Measurements from ENCODE around the gene SYT1. TPM values are rescaled to one million over a fixed set of nuclear protein-coding genes. Genes with fewer than 3 reads are reported as not detected.

The SYT1 gene
- total and polyA plus RNA-seq, 8 donors, result under 0.01 to 11.4 (median 0.88) TPM

DNA sequence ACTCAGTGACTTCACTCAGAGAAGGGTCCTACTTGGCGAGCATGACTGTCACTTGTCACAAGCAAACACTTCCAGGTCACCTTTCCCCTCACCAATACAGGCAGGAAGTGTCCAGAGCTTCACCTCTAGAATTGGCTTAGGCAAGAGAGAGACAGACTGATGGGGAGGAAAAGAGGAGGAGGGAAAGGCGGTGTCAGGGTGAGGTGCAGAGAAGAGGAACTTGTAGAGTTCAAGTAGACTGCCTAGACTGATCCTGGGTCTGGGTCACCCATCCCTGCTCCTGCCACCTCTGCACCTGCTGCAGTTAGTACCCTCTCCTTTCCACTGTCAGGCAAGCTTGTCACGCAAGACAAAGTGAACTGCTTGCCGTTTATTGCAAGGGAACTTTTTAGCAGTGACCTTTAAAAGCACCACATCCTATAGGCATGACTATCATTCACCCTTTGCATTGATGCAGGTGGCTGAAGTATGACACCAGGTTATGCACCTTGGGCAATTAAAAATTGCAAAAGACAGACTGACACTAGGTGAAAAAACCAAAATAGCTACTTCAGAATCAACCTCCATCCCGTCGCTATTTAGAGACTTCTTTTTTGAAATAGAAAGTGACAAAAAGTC lies 292.4 kb downstream of the SYT1 start:
- Histone ChIP-seq H3K36me3 (no peaks in the 10 kb centered on the region), H3K27me3 (no peaks in the 10 kb centered on the region), H3K27ac (no peak overlapping the region), H3K4me1 (no peaks in the 10 kb centered on the region), H3K4me3 (no peak overlapping the region), H3K9me3 (no peaks in the 10 kb centered on the region)
- 63 to 74% (median 71%) methylated on average over 6 of the region's 6 CpGs for WGBS, 5 donors
- TF ChIP-seq POLR2AphosphoS5 (IDR thresholded peaks at IDR 0.05) (no peak), POLR2A (IDR thresholded peaks at IDR 0.05) (no peak), EP300 (IDR thresholded peaks at IDR 0.05) (no peak)
- TF ChIP-seq, protein P1, sequence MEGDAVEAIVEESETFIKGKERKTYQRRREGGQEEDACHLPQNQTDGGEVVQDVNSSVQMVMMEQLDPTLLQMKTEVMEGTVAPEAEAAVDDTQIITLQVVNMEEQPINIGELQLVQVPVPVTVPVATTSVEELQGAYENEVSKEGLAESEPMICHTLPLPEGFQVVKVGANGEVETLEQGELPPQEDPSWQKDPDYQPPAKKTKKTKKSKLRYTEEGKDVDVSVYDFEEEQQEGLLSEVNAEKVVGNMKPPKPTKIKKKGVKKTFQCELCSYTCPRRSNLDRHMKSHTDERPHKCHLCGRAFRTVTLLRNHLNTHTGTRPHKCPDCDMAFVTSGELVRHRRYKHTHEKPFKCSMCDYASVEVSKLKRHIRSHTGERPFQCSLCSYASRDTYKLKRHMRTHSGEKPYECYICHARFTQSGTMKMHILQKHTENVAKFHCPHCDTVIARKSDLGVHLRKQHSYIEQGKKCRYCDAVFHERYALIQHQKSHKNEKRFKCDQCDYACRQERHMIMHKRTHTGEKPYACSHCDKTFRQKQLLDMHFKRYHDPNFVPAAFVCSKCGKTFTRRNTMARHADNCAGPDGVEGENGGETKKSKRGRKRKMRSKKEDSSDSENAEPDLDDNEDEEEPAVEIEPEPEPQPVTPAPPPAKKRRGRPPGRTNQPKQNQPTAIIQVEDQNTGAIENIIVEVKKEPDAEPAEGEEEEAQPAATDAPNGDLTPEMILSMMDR (IDR thresholded peaks at IDR 0.05), result no peak
- intact Hi-C loops (cut with DNase I; ENCODE audit: low total_unique reads), result no loop called here
- DNase-seq, result no peak

GRCh38 chr12:79161249-79161934 lies 296.8 kb downstream of the SYT1 start:
- WGBS, 5 donors, result 20 to 63% (median 47%) methylated on average over 1 of the region's 1 CpG
- Histone ChIP-seq H3K27ac (no peak overlapping the region), H3K4me1 (no peaks in the 10 kb centered on the region), H3K9me3 (no peaks in the 10 kb centered on the region), H3K27me3 (no peaks in the 10 kb centered on the region), H3K36me3 (no peaks in the 10 kb centered on the region), H3K4me3 (no peak overlapping the region)
- no peak for DNase-seq
- no peak for TF ChIP-seq POLR2AphosphoS5 (IDR thresholded peaks at IDR 0.05)
- TF ChIP-seq, protein P1 (IDR thresholded peaks at IDR 0.05), result no peak
- TF ChIP-seq POLR2A (IDR thresholded peaks at IDR 0.05), result no peak
- TF ChIP-seq EP300 (IDR thresholded peaks at IDR 0.05), result no peak
- intact Hi-C loops (cut with DNase I; ENCODE audit: low total_unique reads), result no loop called here

DNA sequence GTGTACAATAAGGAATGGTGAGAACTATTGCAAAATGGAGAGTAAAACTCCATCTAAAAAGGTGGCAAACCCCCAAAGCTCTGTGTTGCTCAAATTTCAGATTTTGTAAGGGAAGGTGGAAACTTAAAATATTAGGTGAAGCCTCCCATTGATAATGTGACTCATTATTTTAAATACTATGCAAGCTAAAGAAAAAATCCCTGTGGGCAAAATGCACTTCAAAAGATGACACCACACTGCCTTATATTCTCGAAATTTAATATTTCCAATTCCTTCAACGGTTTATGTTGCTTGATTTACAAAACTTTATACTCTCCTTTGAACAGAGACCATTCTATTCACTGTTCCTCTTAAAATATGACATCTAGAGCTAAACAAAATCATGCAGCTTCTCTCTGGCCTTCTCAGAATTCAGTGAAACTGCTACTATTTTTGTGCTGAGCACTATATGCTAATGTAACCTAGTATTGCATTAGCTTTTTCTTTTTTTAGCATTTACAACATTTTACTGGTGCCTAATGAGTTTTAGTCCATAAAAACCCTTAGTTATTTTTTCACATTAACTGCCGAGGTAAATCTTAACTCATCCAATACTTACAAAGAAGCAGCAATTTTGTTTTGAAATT lies 297.7 kb downstream of the SYT1 start:
- H3K4me3 ChIP-seq, result no peak overlapping the region
- no peak for DNase-seq
- intact Hi-C loops (cut with DNase I; ENCODE audit: low total_unique reads), result no loop called here
- TF ChIP-seq POLR2AphosphoS5 (IDR thresholded peaks at IDR 0.05) (no peak), POLR2A (IDR thresholded peaks at IDR 0.05) (no peak), EP300 (IDR thresholded peaks at IDR 0.05) (no peak)
- TF ChIP-seq, protein P1 (IDR thresholded peaks at IDR 0.05), result no peak
- no peaks in the 10 kb centered on the region for H3K36me3 ChIP-seq
- H3K27me3 ChIP-seq, result no peaks in the 10 kb centered on the region
- H3K9me3 ChIP-seq, result no peaks in the 10 kb centered on the region
- H3K27ac ChIP-seq, result no peak overlapping the region
- 60 to 75% (median 63%) methylated on average over 3 of the region's 3 CpGs for WGBS, 5 donors
- H3K4me1 ChIP-seq, result no peaks in the 10 kb centered on the region

- no peak overlapping the region for H3K4me3 ChIP-seq
- intact Hi-C loops (cut with DNase I; ENCODE audit: low total_unique reads), result no loop called here
- H3K27me3 ChIP-seq, result no peaks in the 10 kb centered on the region
- H3K4me1 ChIP-seq, result no peaks in the 10 kb centered on the region
- no peaks in the 10 kb centered on the region for H3K9me3 ChIP-seq
- DNase-seq, result no peak
- WGBS, 5 donors, result 45 to 67% (median 57%) methylated on average over 1 of the region's 1 CpG
- no peak overlapping the region for H3K27ac ChIP-seq
- TF ChIP-seq EP300 (IDR thresholded peaks at IDR 0.05) (no peak), POLR2A (IDR thresholded peaks at IDR 0.05) (no peak), POLR2AphosphoS5 (IDR thresholded peaks at IDR 0.05) (no peak)
- TF ChIP-seq, protein P1 (IDR thresholded peaks at IDR 0.05), result no peak
- H3K36me3 ChIP-seq, result no peaks in the 10 kb centered on the region
Measured at GRCh38 chr12:79162948-79163347, 298.4 kb downstream of the SYT1 start.
